MV-4-11 (cell line): Measurements from ENCODE around the gene KIF3C.

Experiments
- DNase-seq: peaks from one replicate; lab custom pipeline; 2025; lab: John Stamatoyannopoulos, UW

Gene KIF3C

DNA sequence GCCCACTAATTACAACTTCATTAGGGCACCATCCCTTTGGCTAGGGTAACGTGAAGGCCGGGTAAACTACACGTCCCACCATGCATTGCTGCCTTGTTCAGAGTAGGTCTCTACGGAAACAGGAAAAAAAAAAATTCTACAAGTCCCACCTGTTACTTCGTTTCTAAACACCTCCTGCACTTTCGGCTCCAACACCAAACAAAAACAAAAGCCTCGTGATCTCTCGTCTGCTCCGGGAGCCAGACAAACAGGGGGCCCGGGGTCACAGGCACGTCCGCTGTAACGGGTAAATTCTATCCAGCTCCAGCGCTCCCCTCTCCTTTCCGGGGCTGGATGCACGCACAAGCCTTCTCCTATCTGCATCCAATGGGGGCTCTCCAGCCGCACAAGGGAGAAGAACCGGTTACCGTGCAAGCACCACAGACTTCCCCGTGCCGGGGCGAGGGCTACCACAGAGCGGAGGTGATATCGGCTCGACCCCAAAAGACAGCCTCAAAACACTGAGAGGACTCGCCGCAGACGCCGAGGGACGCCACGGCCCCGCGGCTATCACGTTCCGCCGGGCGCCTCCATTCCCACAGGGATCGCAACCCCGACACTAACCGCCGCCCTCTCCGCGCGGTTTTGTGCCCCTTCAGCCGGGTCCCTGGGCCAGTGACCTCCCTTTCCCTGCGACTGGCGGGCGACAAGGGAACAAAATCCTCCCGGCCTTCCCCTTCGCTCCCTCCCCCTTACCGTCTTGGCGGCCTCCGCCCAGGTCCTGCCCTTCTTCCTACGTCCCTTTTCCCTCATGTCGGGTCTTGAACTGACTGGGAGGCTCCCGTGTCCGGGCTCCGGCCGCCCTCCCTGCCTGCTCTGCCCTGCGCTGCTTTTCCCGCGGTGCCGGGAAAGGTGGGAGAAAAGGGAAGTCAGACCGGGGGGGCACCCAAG, 104.6 kb downstream of the KIF3C start:
- peak; percentile 62 for DNase-seq
